ENCODE data around the gene RPTOR. TPM values are rescaled to one million over a fixed set of nuclear protein-coding genes. Genes with fewer than 3 reads are reported as not detected.

Gene RPTOR
- polyA plus RNA-seq, 1 of the 3 experiments (the other 2 are of a cell fraction) = 14.9 TPM

DNA sequence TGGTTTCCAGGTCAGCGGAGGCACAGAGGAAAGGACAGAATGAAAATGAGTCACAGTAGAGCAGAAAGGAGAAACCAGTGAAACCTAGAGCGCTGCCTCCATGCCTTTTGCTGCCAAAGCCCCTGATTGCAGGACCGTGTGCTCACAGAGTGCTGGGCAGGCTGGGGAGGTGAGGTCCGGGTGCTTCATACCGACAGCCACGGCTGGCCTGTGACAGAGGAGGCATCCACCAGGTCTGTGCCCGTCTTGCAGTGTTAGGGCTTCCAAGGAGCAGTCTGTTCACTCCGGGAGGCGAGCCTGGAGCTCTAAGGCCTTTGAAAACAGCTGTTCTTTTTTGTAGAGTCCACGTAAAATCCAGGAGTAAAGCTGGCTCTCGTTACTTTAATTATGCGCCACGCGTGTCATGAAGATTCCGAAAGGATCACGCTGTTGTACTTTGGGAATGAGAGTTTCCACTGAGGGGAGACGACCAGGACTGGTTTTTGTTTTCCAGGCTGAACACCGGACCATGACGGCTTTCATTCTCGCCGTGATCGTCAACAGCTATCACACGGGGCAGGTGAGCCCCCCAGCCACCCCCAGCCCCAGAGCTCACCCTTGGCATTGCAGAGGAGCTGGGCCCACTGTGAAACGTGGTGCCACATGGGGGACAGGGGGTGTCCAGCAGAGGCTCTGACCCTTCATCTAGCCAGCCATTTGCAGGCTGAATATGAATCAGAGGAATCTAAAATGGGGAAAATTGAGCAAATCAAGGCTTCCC, 338.5 kb downstream of the RPTOR start:
- Histone ChIP-seq H4K20me1 (ENCODE audit: insufficient read depth) (no peaks in the 10 kb centered on the region), H3K4me1 (ENCODE audit: control insufficient read depth in 1 of 2, insufficient read depth in 2 of 2, low read depth in 1 of 2, low read length in 1 of 2) (no peaks in the 10 kb centered on the region), H3K9me2 (no peaks in the 10 kb centered on the region), H3K79me2 (ENCODE audit: insufficient read depth) (no peaks in the 10 kb centered on the region), H3K4me3 (ENCODE audit: low read depth in 2 of 2, low read length in 1 of 2) (no peak overlapping the region), H3F3A (replicated peaks; ENCODE audit: insufficient read depth) (peaks cover 3% of the 10 kb centered on the region), H3K9me3 (no peaks in the 10 kb centered on the region), H3K27ac (ENCODE audit: low read depth in 2 of 2, low read length in 1 of 2) (no peak overlapping the region), H3K36me3 (replicated peaks in 1 of 2; ENCODE audit: control insufficient read depth in 1 of 2, insufficient read depth in 2 of 2, low read length in 1 of 2) (peaks cover 24 to 47% of the 10 kb centered on the region in 2 experiments), H3K9ac (no peak overlapping the region), H3K4me2 (no peak overlapping the region), H2AFZ (ENCODE audit: low read depth) (no peak overlapping the region), H3K27me3 (ENCODE audit: insufficient read depth) (no peaks in the 10 kb centered on the region)
- POLR2A ChIA-PET = no interaction called here
- CTCF ChIA-PET = interaction anchor here (0.8 to 1.2 kb wide), 3 partner anchors 16 to 23 kb away, joined by 3 to 5 read pairs (median 3); no protein-coding TSS in a partner anchor
- no peak for DNase-seq
- no peak for TF ChIP-seq MEF2A (IDR thresholded peaks at IDR 0.05; ENCODE audit: borderline replicate concordance, low read depth)
- TF ChIP-seq ELF1 (IDR thresholded peaks at IDR 0.05) = no peak
- no peak for TF ChIP-seq RXRA (IDR thresholded peaks at IDR 0.05; ENCODE audit: borderline replicate concordance, low read depth)
- no peak for TF ChIP-seq TEAD4 (IDR thresholded peaks at IDR 0.05; ENCODE audit: borderline replicate concordance, insufficient read depth)
- no peak for TF ChIP-seq USF2 (IDR thresholded peaks at IDR 0.05; ENCODE audit: borderline replicate concordance, low read depth, low read length)
- TF ChIP-seq YY1 (IDR thresholded peaks at IDR 0.05; ENCODE audit: low read depth) = no peak
- no peak for TF ChIP-seq SMC3 (IDR thresholded peaks at IDR 0.05; ENCODE audit: low read depth, low read length)
- TF ChIP-seq GATA2 (CRISPR knock-in tag; IDR thresholded peaks at IDR 0.05) = no peak
- TF ChIP-seq RCOR1 (IDR thresholded peaks at IDR 0.05; ENCODE audit: low read length) = no peak
- TF ChIP-seq FOXJ3 (CRISPR knock-in tag; IDR thresholded peaks at IDR 0.05) = no peak
- TF ChIP-seq CHD2 (IDR thresholded peaks at IDR 0.05; ENCODE audit: low read length, partially characterized antibody) = no peak
- 95% methylated on average over 21 of the region's 24 CpGs for WGBS (ENCODE audit: low lambda C conversion rate)

- no peak overlapping the region for H2AFZ ChIP-seq (ENCODE audit: low read depth)
- H3K4me3 ChIP-seq (ENCODE audit: low read depth in 2 of 2, low read length in 1 of 2) = no peak overlapping the region
- no peaks in the 10 kb centered on the region for H3K9me2 ChIP-seq
- CTCF ChIA-PET = interaction anchor here (0.6 to 1.2 kb wide), 4 partner anchors 15 to 152 kb away, joined by 3 to 5 read pairs (median 3); no protein-coding TSS in a partner anchor
- peaks cover 3% of the 10 kb centered on the region for H3F3A ChIP-seq (replicated peaks; ENCODE audit: insufficient read depth)
- no peaks in the 10 kb centered on the region for H3K79me2 ChIP-seq (ENCODE audit: insufficient read depth)
- no peaks in the 10 kb centered on the region for H3K27me3 ChIP-seq (ENCODE audit: insufficient read depth)
- H3K36me3 ChIP-seq (replicated peaks in 1 of 2; ENCODE audit: control insufficient read depth in 1 of 2, insufficient read depth in 2 of 2, low read length in 1 of 2) = peaks cover 29 to 47% of the 10 kb centered on the region in 2 experiments
- no peak overlapping the region for H3K27ac ChIP-seq (ENCODE audit: low read depth in 2 of 2, low read length in 1 of 2)
- no peak for TF ChIP-seq RAD21 (IDR thresholded peaks at IDR 0.05; ENCODE audit: low read length)
- no peak for TF ChIP-seq FOXJ3 (CRISPR knock-in tag; IDR thresholded peaks at IDR 0.05)
- no peak for TF ChIP-seq SIN3A (IDR thresholded peaks at IDR 0.05; ENCODE audit: borderline replicate concordance, low read depth, low read length)
- no peak for TF ChIP-seq POLR2AphosphoS5 (IDR thresholded peaks at IDR 0.05; ENCODE audit: low read depth, low read length)
- TF ChIP-seq RCOR1 (IDR thresholded peaks at IDR 0.05; ENCODE audit: low read length) = no peak
- TF ChIP-seq MEF2A (IDR thresholded peaks at IDR 0.05; ENCODE audit: borderline replicate concordance, low read depth) = no peak
- TF ChIP-seq RXRA (IDR thresholded peaks at IDR 0.05; ENCODE audit: borderline replicate concordance, low read depth) = no peak
- no peak for TF ChIP-seq CHD2 (IDR thresholded peaks at IDR 0.05; ENCODE audit: low read length, partially characterized antibody)
- TF ChIP-seq GATA2 (CRISPR knock-in tag; IDR thresholded peaks at IDR 0.05) = no peak
- no peak for TF ChIP-seq TAF1 (IDR thresholded peaks at IDR 0.05; ENCODE audit: borderline replicate concordance, low read depth, low read length)
- TF ChIP-seq, protein P1, sequence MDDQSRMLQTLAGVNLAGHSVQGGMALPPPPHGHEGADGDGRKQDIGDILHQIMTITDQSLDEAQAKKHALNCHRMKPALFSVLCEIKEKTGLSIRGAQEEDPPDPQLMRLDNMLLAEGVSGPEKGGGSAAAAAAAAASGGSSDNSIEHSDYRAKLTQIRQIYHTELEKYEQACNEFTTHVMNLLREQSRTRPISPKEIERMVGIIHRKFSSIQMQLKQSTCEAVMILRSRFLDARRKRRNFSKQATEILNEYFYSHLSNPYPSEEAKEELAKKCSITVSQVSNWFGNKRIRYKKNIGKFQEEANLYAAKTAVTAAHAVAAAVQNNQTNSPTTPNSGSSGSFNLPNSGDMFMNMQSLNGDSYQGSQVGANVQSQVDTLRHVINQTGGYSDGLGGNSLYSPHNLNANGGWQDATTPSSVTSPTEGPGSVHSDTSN (IDR thresholded peaks at IDR 0.05) = no peak
- H3K4me1 ChIP-seq (ENCODE audit: control insufficient read depth in 1 of 2, insufficient read depth in 2 of 2, low read depth in 1 of 2, low read length in 1 of 2) = no peaks in the 10 kb centered on the region
- no peaks in the 10 kb centered on the region for H4K20me1 ChIP-seq (ENCODE audit: insufficient read depth)
- DNase-seq = no peak
- no peak overlapping the region for H3K9ac ChIP-seq
- POLR2A ChIA-PET = no interaction called here
- WGBS (ENCODE audit: low lambda C conversion rate) = 95% methylated on average over 41 of the region's 42 CpGs
- H3K4me2 ChIP-seq = no peak overlapping the region
- no peaks in the 10 kb centered on the region for H3K9me3 ChIP-seq
These were observed 339.4 kb downstream of the RPTOR start for GRCh38 chr17:80883831-80884735.
